ENCODE results near the gene IFNAR1. TPM values are rescaled to one million over a fixed set of nuclear protein-coding genes. Genes with fewer than 3 reads are reported as not detected.
A peak's percentile ranks its signal among the peaks of the same experiment; 100 is the strongest.

Gene IFNAR1
- total and polyA plus RNA-seq, 9 donors, result 20.6 to 47.9 (median 31.2) TPM

- DNase-seq, result peak; percentile 52 to 78 (median 70)
- TF ChIP-seq POLR2A (IDR thresholded peaks at IDR 0.05) (peak; percentile 10), EP300 (IDR thresholded peaks at IDR 0.05) (no peak), CTCF (IDR thresholded peaks at IDR 0.05) (no peak)
These were observed 79.2 kb downstream of the IFNAR1 start for GRCh38 chr21:33403786-33404585.

GRCh38 chr21:33406493-33406892 lies 81.7 kb downstream of the IFNAR1 start:
- 41 to 58% (median 42%) methylated on average over 5 of the region's 5 CpGs for WGBS, 3 donors
- H3K27ac ChIP-seq, result no peak overlapping the region
- H3K4me1 ChIP-seq (ENCODE audit: insufficient read depth), result peaks cover 10% of the 10 kb centered on the region
- H3K9me3 ChIP-seq, result no peaks in the 10 kb centered on the region
- no peaks in the 10 kb centered on the region for H3K36me3 ChIP-seq
- no peak overlapping the region for H3K4me3 ChIP-seq
- no peaks in the 10 kb centered on the region for H3K27me3 ChIP-seq
- intact Hi-C loops (cut with DNase I), result no loop called here
- TF ChIP-seq CTCF (IDR thresholded peaks at IDR 0.05), result no peak
- TF ChIP-seq POLR2A (IDR thresholded peaks at IDR 0.05), result no peak
- TF ChIP-seq EP300 (IDR thresholded peaks at IDR 0.05), result no peak
- DNase-seq, result no peak

More at GRCh38 chr21:33403786-33404585, 79.2 kb downstream of the IFNAR1 start:
- H3K27ac ChIP-seq, result peak overlapping the region; percentile 70 to 91
- no peaks in the 10 kb centered on the region for H3K27me3 ChIP-seq
- H3K4me3 ChIP-seq, result peak overlapping the region; percentile 95
- no peaks in the 10 kb centered on the region for H3K36me3 ChIP-seq
- 5 to 6% (median 5%) methylated on average over 40 to 47 of the region's 47 CpGs for WGBS, 3 donors
- H3K4me1 ChIP-seq (ENCODE audit: insufficient read depth), result peaks cover 10% of the 10 kb centered on the region
- intact Hi-C loops (cut with DNase I), result no loop called here
- no peaks in the 10 kb centered on the region for H3K9me3 ChIP-seq

Other genes starting within 250 kb of the IFNAR1 start
- 10 to 100 TPM; 10.8 to 27.5 (median 20.5) TPM for gene IFNAR2, start 95.0 kb upstream of the IFNAR1 start, total RNA-seq
- gene IFNAR2, start 95.0 kb upstream of the IFNAR1 start, polyA plus RNA-seq, result 10 to 100 TPM; 13.8 to 30.4 TPM
- gene IL10RB, start 58.6 kb upstream of the IFNAR1 start, total RNA-seq, result 10 to 100 TPM; 18.1 to 25.5 (median 23.8) TPM
- gene IL10RB, start 58.6 kb upstream of the IFNAR1 start, polyA plus RNA-seq, result 10 to 100 TPM; 31.5 to 31.7 TPM
- gene IFNGR2, start 78.4 kb downstream of the IFNAR1 start, total RNA-seq, result 10 to 100 TPM; 39.6 to 54.5 (median 46.7) TPM
- gene IFNGR2, start 78.4 kb downstream of the IFNAR1 start, polyA plus RNA-seq, result 100 to 1,000 TPM in 1 of 2 donors, 10 to 100 TPM in 1; 43.7 to 125 TPM
- gene TMEM50B, start 155.0 kb downstream of the IFNAR1 start, total RNA-seq, result 100 to 1,000 TPM in 1 of 7 donors, 10 to 100 TPM in 6; 58.9 to 122 (median 81.1) TPM
- gene TMEM50B, start 155.0 kb downstream of the IFNAR1 start, polyA plus RNA-seq, result 10 to 100 TPM; 50.1 to 75.4 TPM
- gene DNAJC28, start 166.7 kb downstream of the IFNAR1 start, total RNA-seq, result 1 to 10 TPM in 4 of 7 donors, under 1 TPM in 3; 0.34 to 1.7 (median 1.2) TPM
- 1 to 10 TPM in 1 of 2 donors, under 1 TPM in 1; 0.62 to 2.6 TPM for gene DNAJC28, start 166.7 kb downstream of the IFNAR1 start, polyA plus RNA-seq
- gene GART, start 217.1 kb downstream of the IFNAR1 start, total RNA-seq, result 10 to 100 TPM; 41.0 to 84.4 (median 51.9) TPM
- 10 to 100 TPM; 17.5 to 57.5 TPM for gene GART, start 217.1 kb downstream of the IFNAR1 start, polyA plus RNA-seq
- gene SON, start 218.1 kb downstream of the IFNAR1 start, total RNA-seq, result 100 to 1,000 TPM; 216 to 351 (median 271) TPM
- 100 to 1,000 TPM; 107 to 263 TPM for gene SON, start 218.1 kb downstream of the IFNAR1 start, polyA plus RNA-seq